AG04449 (cell line): ENCODE data around the gene NLRP7.
"Not testable (repeated sequence)": the region's sequence is repeated elsewhere in the genome, so short reads cannot be mapped to it uniquely, and the experiment has no call there.

Experiments
- CTCF ChIA-PET: fragments of 350-600 bp; formaldehyde crosslinking; extraction: SDS; loops from one replicate; lab custom pipeline; 2021; ENCODE audit warnings: antibody characterized with exemption; lab: Yijun Ruan, JAX
- POLR2A ChIA-PET: fragments of 400-600, 350-600 bp; formaldehyde crosslinking; extraction: SDS; loops from one replicate; lab custom pipeline; 2020; ENCODE audit warnings: antibody characterized with exemption, inconsistent platforms; lab: Yijun Ruan, JAX
- DNase-seq: peaks from one replicate; pipeline ENCODE4 v3.0.0-alpha.2; 2010; ENCODE audit warnings: low read depth, low spot score
- H3K4me3 ChIP-seq: 2 replicates; pipeline ENCODE4 v1.5.1; 2011; ENCODE audit warnings: low read depth, mild to moderate bottlenecking, control low read depth, low read length
- TF ChIP-seq, protein P1 (sequence below): IDR thresholded peaks from one replicate; pipeline ENCODE4 v1.5.1; 2011; ENCODE audit warnings: mild to moderate bottlenecking, moderate library complexity, low read length, control low read depth, inconsistent platforms; ENCODE audit not compliant: insufficient read depth; ENCODE audit errors: missing control alignments

NLRP7 gene

GRCh38 chr19:54947381-54947780 is at the start of gene NLRP7:
NLRP7 (minus strand) TSS chr19:54947530.
- ChIA-PET CTCF (no interaction called here), POLR2A (no interaction called here)
- H3K4me3 ChIP-seq = no peak within 1 kb of the TSS
- no peak for DNase-seq
- TF ChIP-seq, protein P1, sequence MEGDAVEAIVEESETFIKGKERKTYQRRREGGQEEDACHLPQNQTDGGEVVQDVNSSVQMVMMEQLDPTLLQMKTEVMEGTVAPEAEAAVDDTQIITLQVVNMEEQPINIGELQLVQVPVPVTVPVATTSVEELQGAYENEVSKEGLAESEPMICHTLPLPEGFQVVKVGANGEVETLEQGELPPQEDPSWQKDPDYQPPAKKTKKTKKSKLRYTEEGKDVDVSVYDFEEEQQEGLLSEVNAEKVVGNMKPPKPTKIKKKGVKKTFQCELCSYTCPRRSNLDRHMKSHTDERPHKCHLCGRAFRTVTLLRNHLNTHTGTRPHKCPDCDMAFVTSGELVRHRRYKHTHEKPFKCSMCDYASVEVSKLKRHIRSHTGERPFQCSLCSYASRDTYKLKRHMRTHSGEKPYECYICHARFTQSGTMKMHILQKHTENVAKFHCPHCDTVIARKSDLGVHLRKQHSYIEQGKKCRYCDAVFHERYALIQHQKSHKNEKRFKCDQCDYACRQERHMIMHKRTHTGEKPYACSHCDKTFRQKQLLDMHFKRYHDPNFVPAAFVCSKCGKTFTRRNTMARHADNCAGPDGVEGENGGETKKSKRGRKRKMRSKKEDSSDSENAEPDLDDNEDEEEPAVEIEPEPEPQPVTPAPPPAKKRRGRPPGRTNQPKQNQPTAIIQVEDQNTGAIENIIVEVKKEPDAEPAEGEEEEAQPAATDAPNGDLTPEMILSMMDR = no peak

GRCh38 chr19:54995561-54995960 is 48.2 kb upstream of the NLRP7 start:
- POLR2A ChIA-PET = no interaction called here
- CTCF ChIA-PET = no interaction called here

GRCh38 chr19:54989531-54989930 is 42.2 kb upstream of the NLRP7 start:
- H3K4me3 ChIP-seq, POLR2A ChIA-PET, CTCF ChIA-PET, DNase-seq: not testable (repeated sequence)

More at GRCh38 chr19:54995561-54995960, 48.2 kb upstream of the NLRP7 start:
- DNase-seq = no peak
- H3K4me3 ChIP-seq = no peak overlapping the region
- TF ChIP-seq, protein P1 = no peak

DNA sequence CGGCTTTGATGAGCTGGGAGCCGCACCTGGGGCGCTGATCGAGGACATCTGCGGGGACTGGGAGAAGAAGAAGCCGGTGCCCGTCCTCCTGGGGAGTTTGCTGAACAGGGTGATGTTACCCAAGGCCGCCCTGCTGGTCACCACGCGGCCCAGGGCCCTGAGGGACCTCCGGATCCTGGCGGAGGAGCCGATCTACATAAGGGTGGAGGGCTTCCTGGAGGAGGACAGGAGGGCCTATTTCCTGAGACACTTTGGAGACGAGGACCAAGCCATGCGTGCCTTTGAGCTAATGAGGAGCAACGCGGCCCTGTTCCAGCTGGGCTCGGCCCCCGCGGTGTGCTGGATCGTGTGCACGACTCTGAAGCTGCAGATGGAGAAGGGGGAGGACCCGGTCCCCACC is 35.2 kb upstream of the NLRP7 start:
- CTCF ChIA-PET, POLR2A ChIA-PET, H3K4me3 ChIP-seq, DNase-seq: not testable (repeated sequence)

- DNase-seq, CTCF ChIA-PET, POLR2A ChIA-PET, H3K4me3 ChIP-seq: not testable (repeated sequence)
These were observed 26.1 kb upstream of the NLRP7 start for GRCh38 chr19:54973229-54974090.

DNA sequence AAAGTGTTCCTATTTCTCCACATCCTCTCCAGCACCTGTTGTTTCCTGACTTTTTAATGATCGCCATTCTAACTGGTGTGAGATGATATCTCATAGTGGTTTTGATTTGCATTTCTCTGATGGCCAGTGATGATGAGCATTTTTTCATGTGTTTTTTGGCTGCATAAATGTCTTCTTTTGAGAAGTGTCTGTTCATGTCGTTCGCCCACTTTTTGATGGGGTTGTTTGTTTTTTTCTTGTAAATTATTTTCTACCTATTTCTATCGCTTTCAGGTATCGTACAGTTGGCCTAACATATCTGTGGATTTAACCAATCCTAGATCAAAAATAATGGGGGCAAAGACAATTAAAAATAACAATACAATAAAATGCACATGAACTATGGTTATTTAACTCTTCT is 24.1 kb upstream of the NLRP7 start:
- H3K4me3 ChIP-seq, POLR2A ChIA-PET, DNase-seq, CTCF ChIA-PET: not testable (repeated sequence)

DNA sequence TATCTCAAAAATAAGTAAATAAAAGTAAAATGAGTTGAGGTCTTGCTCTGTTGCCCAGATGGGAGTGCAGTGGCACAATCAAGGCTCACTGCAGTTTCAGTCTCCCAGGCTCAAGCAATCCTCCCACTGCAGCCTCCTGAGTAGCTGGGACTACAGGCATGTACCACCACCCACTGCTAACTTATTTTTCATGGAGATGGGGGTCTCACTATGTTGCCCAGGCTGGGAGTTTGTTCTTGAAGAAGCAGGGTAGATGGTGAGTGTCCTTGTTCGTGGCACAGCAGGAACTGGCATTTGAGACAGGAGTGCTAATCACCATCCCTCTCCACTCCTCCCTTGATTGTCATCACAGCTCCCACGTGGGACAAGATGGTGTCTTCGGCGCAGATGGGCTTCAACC is 22.3 kb upstream of the NLRP7 start:
- no peak for DNase-seq
- H3K4me3 ChIP-seq = no peak overlapping the region
- POLR2A ChIA-PET = interaction anchor here (0.6 kb wide), 1 partner anchor 9 kb away, joined by 3 read pairs; no protein-coding TSS in a partner anchor
- TF ChIP-seq, protein P1 = no peak
- CTCF ChIA-PET = no interaction called here

GRCh38 chr19:54967611-54968010 is 20.3 kb upstream of the NLRP7 start:
- H3K4me3 ChIP-seq = no peak overlapping the region
- TF ChIP-seq, protein P1 = no peak
- ChIA-PET CTCF (no interaction called here), POLR2A (no interaction called here)
- DNase-seq = no peak

DNA sequence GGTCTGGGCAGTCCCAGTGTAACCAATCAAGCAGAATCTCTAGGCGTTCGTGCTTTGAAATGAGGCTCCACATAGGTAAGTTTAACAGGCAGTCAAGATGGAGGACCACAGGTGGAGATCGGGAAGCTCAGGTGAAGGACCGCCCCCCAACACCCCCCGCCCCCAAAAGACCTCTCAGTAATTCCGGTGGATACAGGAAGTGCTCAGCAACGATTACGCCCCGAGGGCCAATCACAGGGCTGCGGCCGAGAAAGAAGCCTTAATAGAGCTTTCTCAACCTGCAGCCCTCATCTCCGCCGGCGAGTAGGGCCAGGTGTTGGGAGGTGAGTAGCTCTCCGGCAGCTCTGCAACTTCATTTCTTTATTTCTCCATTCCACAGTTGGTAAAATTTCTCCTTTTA is 17.7 kb upstream of the NLRP7 start:
- DNase-seq, H3K4me3 ChIP-seq, POLR2A ChIA-PET, CTCF ChIA-PET: not testable (repeated sequence)
